CD14-positive monocyte (primary cell): ENCODE data around the gene ZNF800. TPM values are rescaled to one million over a fixed set of nuclear protein-coding genes. Genes with fewer than 3 reads are reported as not detected.

ENCODE experiments used
- DNase-seq, 3 donors: peaks; one replicate each; pipeline ENCODE4 v3.0.0-alpha.2; 2011 to 2022
- H2AFZ ChIP-seq: 2 replicates; pipeline ENCODE4 v1.6.0; 2012; ENCODE audit warnings: mild to moderate bottlenecking, low read depth, low read length, inconsistent platforms; ENCODE audit not compliant: insufficient read depth, poor library complexity, severe bottlenecking
- H3K27ac ChIP-seq, 2 donors: 1 replicate in 1 of 2; 2 replicates in 1 of 2; pipeline ENCODE4 v1.5.1; 2012 to 2013; ENCODE audit warnings: low read length in 2 of 2, control low read depth in 1 of 2, inconsistent platforms in 1 of 2, low read depth in 1 of 2, mild to moderate bottlenecking in 1 of 2
- H3K27me3 ChIP-seq, 2 donors: one replicate each; pipeline versions ENCODE4 v1.6.0 to v1.6.1; 2011 to 2013; ENCODE audit warnings: low read length in 2 of 2; ENCODE audit not compliant: control insufficient read depth in 2 of 2, insufficient read depth in 2 of 2
- H3K36me3 ChIP-seq, 2 donors: replicated peaks in 1 of 2; 1 replicate in 1 of 2; 2 replicates in 1 of 2; pipeline versions ENCODE4 v1.5.1 to v1.6.1; 2012 to 2013; ENCODE audit warnings: low read length in 2 of 2, control low read depth in 1 of 2, inconsistent platforms in 1 of 2, mild to moderate bottlenecking in 1 of 2; ENCODE audit not compliant: insufficient read depth in 2 of 2, control insufficient read depth in 1 of 2
- H3K4me1 ChIP-seq, 2 donors: 1 replicate in 1 of 2; 2 replicates in 1 of 2; pipeline versions ENCODE4 v1.5.1 to v1.6.1; 2012 to 2013; ENCODE audit warnings: low read length in 2 of 2, control low read depth in 1 of 2, inconsistent platforms in 1 of 2, mild to moderate bottlenecking in 1 of 2, moderate library complexity in 1 of 2; ENCODE audit not compliant: insufficient read depth in 2 of 2, control insufficient read depth in 1 of 2
- H3K4me2 ChIP-seq: replicated peaks from 2 replicates; pipeline ENCODE3; 2012; ENCODE audit warnings: low read length, moderate library complexity, mild to moderate bottlenecking; ENCODE audit not compliant: poor library complexity, severe bottlenecking; ENCODE audit errors: extremely low read depth
- H3K4me3 ChIP-seq, 3 experiments: fragments of 200-600 bp in 1 of 3; sonication (generic) in 1 of 3; replicated peaks in 1 of 3; 1 replicate in 2 of 3; 2 replicates in 1 of 3; pipeline ENCODE4 v1.5.1; 2011 to 2013; ENCODE audit warnings: low read length in 3 of 3, mild to moderate bottlenecking in 3 of 3, control low read depth in 2 of 3, low read depth in 2 of 3, inconsistent platforms in 1 of 3, moderate library complexity in 1 of 3
- H3K79me2 ChIP-seq: 2 replicates; pipeline ENCODE4 v1.6.0; 2012; ENCODE audit warnings: mild to moderate bottlenecking, control low read depth, inconsistent platforms, low read length, moderate library complexity; ENCODE audit not compliant: insufficient read depth
- H3K9ac ChIP-seq: 2 replicates; pipeline ENCODE4 v1.6.0; 2017; ENCODE audit warnings: low read length, mild to moderate bottlenecking; ENCODE audit not compliant: insufficient read depth, poor library complexity, severe bottlenecking
- H3K9me3 ChIP-seq, 2 donors: replicated peaks in 1 of 2; 1 replicate in 1 of 2; 2 replicates in 1 of 2; pipeline versions ENCODE4 v1.5.1 to v1.6.1; 2012 to 2013; ENCODE audit warnings: low read length in 2 of 2, control low read depth in 1 of 2; ENCODE audit not compliant: control insufficient read depth in 1 of 2, insufficient read depth in 1 of 2
- H4K20me1 ChIP-seq: 2 replicates; pipeline ENCODE4 v1.6.0; 2012; ENCODE audit warnings: mild to moderate bottlenecking, low read length, control low read depth, moderate library complexity; ENCODE audit not compliant: insufficient read depth
- H3K27ac Mint-ChIP-seq, 7 donors: one replicate each; pipeline ENCODE4 v1.8.0; 2020; ENCODE audit warnings: mild to moderate bottlenecking in 7 of 7, mixed read lengths in 7 of 7, moderate library complexity in 6 of 7, inconsistent platforms in 2 of 7
- H3K27me3 Mint-ChIP-seq, 3 donors: one replicate each; pipeline ENCODE4 v1.8.0; 2021 to 2022; ENCODE audit warnings: low read depth in 3 of 3, mild to moderate bottlenecking in 3 of 3, mixed read lengths in 3 of 3, moderate library complexity in 3 of 3, inconsistent platforms in 1 of 3
- H3K36me3 Mint-ChIP-seq, 2 donors: one replicate each; pipeline ENCODE4 v1.8.0; 2020; ENCODE audit warnings: mixed read lengths in 2 of 2, inconsistent platforms in 1 of 2, mild to moderate bottlenecking in 1 of 2
- H3K4me1 Mint-ChIP-seq: one replicate; pipeline ENCODE4 v1.8.0; 2020; ENCODE audit warnings: mild to moderate bottlenecking, mixed read lengths
- H3K4me3 Mint-ChIP-seq, 2 donors: one replicate each; pipeline ENCODE4 v1.8.0; 2020; ENCODE audit warnings: mild to moderate bottlenecking in 2 of 2, mixed read lengths in 2 of 2, moderate library complexity in 1 of 2
- H3K9me3 Mint-ChIP-seq, 7 donors: one replicate each; pipeline ENCODE4 v1.8.0; 2020 to 2022; ENCODE audit warnings: mixed read lengths in 7 of 7, mild to moderate bottlenecking in 6 of 7, moderate library complexity in 6 of 7, inconsistent platforms in 2 of 7
- CTCF ChIP-seq: fragments of 200-600 bp; IDR thresholded peaks from one replicate; pipeline ENCODE4 v1.8.0; 2022; ENCODE audit warnings: antibody characterized with exemption, mild to moderate bottlenecking
- WGBS: methylation state at CpG from one replicate; pipeline ENCODE4 v1.1.5; 2013; ENCODE audit warnings: missing lambda C conversion rate; ENCODE audit not compliant: insufficient coverage; 5-methylcytosine and 5-hydroxymethylcytosine counted together
- intact Hi-C, 2 donors: fragments of 100-400 bp; cut with micrococcal nuclease; formaldehyde crosslinking; loops; one replicate each; pipeline versions ENCODE4 v1.15.0 to v1.15.1; 2023
- polyA plus RNA-seq, 3 donors: library from polyadenylated mRNA; depleted of rRNA in 1 of 3; unstranded in 2 of 3; stranded (reverse) in 1 of 3; fragments of 300-500 nt in 2 of 3; fragments of >200 nt in 1 of 3; fragmentation: Illumina TruSeq in 2 of 3; gene quantifications; 1 replicate in 2 of 3; 2 replicates in 1 of 3; pipeline ENCODE4 v1.2.3, GENCODE V29; 2012 to 2021

Gene ZNF800
- polyA plus RNA-seq, 3 donors = 11.8 to 19.6 (median 16.2) TPM

- no peak overlapping the region for H3K9ac ChIP-seq
- Mint-ChIP-seq H3K4me3 (no peak overlapping the region), H3K36me3 (peaks cover 41 to 46% of the 10 kb centered on the region in 2 donors), H3K27ac (no peak overlapping the region), H3K9me3 (peaks cover 0 to 2% (median 0%) of the 10 kb centered on the region in 7 donors), H3K27me3 (peaks cover 2 to 19% (median 15%) of the 10 kb centered on the region in 3 donors), H3K4me1 (peaks cover 44% of the 10 kb centered on the region)
- WGBS = no CpG with 5 or more reads among the region's 2 CpGs
- no peak overlapping the region for H3K4me2 ChIP-seq
- peaks cover 16 to 26% of the 10 kb centered on the region in 2 donors for H3K4me1 ChIP-seq
- H3K27me3 ChIP-seq = peaks cover 2 to 13% of the 10 kb centered on the region in 2 donors
- peaks cover 43% of the 10 kb centered on the region for H4K20me1 ChIP-seq
- H3K4me3 ChIP-seq = no peak overlapping the region
- TF ChIP-seq CTCF = no peak
- no peak for DNase-seq
- intact Hi-C loops = loop anchor here (5.0 to 10.0 kb wide), 2 partner anchors 197 to 264 kb away; partner anchors contain the start of genes ARF5 (in 2 of the 2), GCC1 (in 2 of the 2) and SND1 (in 1 of the 2)
- H3K36me3 ChIP-seq = peaks cover 38 to 49% of the 10 kb centered on the region in 2 donors
- H2AFZ ChIP-seq = no peak overlapping the region
- H3K27ac ChIP-seq = no peak overlapping the region
- no peaks in the 10 kb centered on the region for H3K9me3 ChIP-seq
- H3K79me2 ChIP-seq = peaks cover 72% of the 10 kb centered on the region
These were observed 2.2 kb downstream of the ZNF800 start for GRCh38 chr7:127390186-127390816.

DNA sequence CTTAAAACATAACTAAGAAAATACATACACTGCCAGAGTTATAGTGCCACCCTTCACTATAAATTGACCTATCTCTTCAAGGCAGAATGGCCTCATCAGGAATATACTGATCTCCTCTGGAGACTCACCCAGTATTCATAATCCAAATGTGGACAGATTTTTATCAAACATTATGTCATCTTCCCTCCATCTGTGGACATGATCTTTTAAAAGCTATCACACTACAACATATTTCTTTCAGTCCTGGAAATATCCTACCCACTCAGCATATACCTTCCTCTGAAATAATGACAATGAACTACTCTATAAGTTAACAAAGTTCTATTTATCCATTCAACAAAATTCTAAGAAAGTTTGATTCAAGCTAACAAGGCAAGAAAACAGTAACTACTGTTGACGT is 3.2 kb downstream of the ZNF800 start:
- Histone ChIP-seq H2AFZ (no peak overlapping the region), H3K79me2 (peaks cover 81% of the 10 kb centered on the region), H3K4me2 (no peak overlapping the region), H3K36me3 (peaks cover 38 to 58% of the 10 kb centered on the region in 2 donors), H3K27ac (no peak overlapping the region), H3K9ac (no peak overlapping the region), H3K9me3 (no peaks in the 10 kb centered on the region), H4K20me1 (peaks cover 52% of the 10 kb centered on the region), H3K27me3 (peaks cover 2 to 6% of the 10 kb centered on the region in 2 donors), H3K4me3 (no peak overlapping the region), H3K4me1 (peaks cover 16 to 26% of the 10 kb centered on the region in 2 donors)
- Mint-ChIP-seq H3K4me1 (peaks cover 43% of the 10 kb centered on the region), H3K27me3 (peaks cover 2 to 9% (median 5%) of the 10 kb centered on the region in 3 donors), H3K4me3 (no peak overlapping the region), H3K27ac (peak overlapping the region in 1 of 7 donors; percentile 26), H3K36me3 (peaks cover 45 to 47% of the 10 kb centered on the region in 2 donors), H3K9me3 (no peaks in the 10 kb centered on the region)
- intact Hi-C loops = no loop called here
- WGBS = no CpG with 5 or more reads among the region's 1 CpG
- no peak for TF ChIP-seq CTCF
- no peak for DNase-seq
